Erythroblast (primary cell): ENCODE data around the gene MRM3.

Experiments used
- GATA1 ChIP-seq: IDR thresholded peaks from 2 replicates; pipeline ENCODE4 v1.6.1; 2011; ENCODE audit warnings: low read depth, mild to moderate bottlenecking, control low read depth, low read length, moderate library complexity
- POLR2A ChIP-seq: IDR thresholded peaks from 2 replicates; pipeline ENCODE4 v1.6.1; 2011; ENCODE audit warnings: mild to moderate bottlenecking, low read length

GRCh38 chr17:830950-831349 lies 48.8 kb downstream of the MRM3 start:
- TF ChIP-seq POLR2A (no peak), GATA1 (no peak)
